ENCODE results near the gene MED13. TPM values are rescaled to one million over a fixed set of nuclear protein-coding genes. Genes with fewer than 3 reads are reported as not detected.

MED13 gene
- polyA plus RNA-seq, 2 of the 4 experiments (the other 2 are of a cell fraction): 14.1 to 64.1 TPM

DNA sequence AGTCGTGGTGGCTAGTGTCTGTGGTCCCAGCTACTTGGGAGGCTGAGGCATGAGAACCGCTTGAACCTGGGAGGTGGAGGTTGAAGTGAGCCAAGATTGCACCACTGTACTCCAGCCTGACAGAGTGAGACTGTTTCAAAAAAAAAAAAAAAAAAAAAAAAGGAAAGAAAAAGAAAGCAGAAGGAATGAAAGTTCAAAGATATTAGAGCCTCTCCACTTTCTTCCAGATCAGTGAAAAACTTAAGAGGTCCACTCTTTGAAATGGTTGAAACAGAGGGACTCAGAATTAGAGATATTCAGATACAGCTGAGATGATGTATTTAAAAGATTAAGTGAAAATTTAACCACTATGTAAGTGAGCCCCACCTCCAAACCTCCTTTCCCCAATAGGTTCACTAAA lies 16.8 kb downstream of the MED13 start (continued):
- TF ChIP-seq NFE2L2 (conservative IDR thresholded peaks at IDR 0.05; ENCODE audit: low read length) (no peak), RARB (CRISPR knock-in tag; IDR thresholded peaks at IDR 0.05) (no peak), MAZ (IDR thresholded peaks at IDR 0.05; ENCODE audit: borderline replicate concordance, low read depth, low read length) (no peak), CBX2 (IDR thresholded peaks at IDR 0.05; ENCODE audit: borderline replicate concordance, low read depth) (no peak)

DNA sequence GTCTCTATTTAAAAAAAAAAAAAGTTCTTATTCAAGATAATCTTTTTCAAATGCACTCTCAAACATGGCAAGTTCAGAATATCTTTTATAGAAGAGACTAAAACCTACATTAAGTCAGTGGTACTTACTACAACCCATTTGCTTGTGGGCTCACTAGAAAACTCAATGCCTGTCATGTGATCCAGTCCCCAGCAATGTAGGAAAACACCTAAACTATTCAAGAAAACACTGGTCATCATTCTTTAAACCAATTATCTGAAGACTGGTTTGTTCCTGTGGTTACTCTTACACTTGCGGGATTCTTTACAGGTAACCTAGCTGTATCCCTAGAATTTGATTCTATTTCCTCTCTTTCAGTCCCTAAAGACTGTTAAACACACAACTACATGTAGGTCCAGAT lies 19.6 kb downstream of the MED13 start:
- Histone ChIP-seq H3K9me3 (no peaks in the 10 kb centered on the region), H3K4me3 (no peak overlapping the region), H3K4me2 (no peak overlapping the region), H3K4me1 (no peaks in the 10 kb centered on the region), H3K27ac (no peak overlapping the region)
- ChIA-PET CTCF (interaction anchor here (1.5 kb wide), 2 partner anchors 14 to 21 kb away, joined by 3 to 6 read pairs; no protein-coding TSS in a partner anchor), POLR2A (no interaction called here)
- no peak for TF ChIP-seq ESRRA (IDR thresholded peaks at IDR 0.05; ENCODE audit: borderline replicate concordance, low read length)
- no peak for TF ChIP-seq RARB (CRISPR knock-in tag; IDR thresholded peaks at IDR 0.05)
- TF ChIP-seq GATA3 (IDR thresholded peaks at IDR 0.05; ENCODE audit: borderline replicate concordance): no peak
- TF ChIP-seq SREBF2 (IDR thresholded peaks at IDR 0.05): no peak
- no peak for TF ChIP-seq NPAS2 (CRISPR knock-in tag; IDR thresholded peaks at IDR 0.05; ENCODE audit: borderline replicate concordance)
- TF ChIP-seq ZFP36 (IDR thresholded peaks at IDR 0.05; ENCODE audit: borderline replicate concordance, partially characterized antibody): no peak
- no peak for TF ChIP-seq CEBPB (IDR thresholded peaks at IDR 0.05)
- TF ChIP-seq RFX5 (IDR thresholded peaks at IDR 0.05): no peak
- TF ChIP-seq NFE2L2 (conservative IDR thresholded peaks at IDR 0.05; ENCODE audit: low read length): no peak
- TF ChIP-seq, protein P1, sequence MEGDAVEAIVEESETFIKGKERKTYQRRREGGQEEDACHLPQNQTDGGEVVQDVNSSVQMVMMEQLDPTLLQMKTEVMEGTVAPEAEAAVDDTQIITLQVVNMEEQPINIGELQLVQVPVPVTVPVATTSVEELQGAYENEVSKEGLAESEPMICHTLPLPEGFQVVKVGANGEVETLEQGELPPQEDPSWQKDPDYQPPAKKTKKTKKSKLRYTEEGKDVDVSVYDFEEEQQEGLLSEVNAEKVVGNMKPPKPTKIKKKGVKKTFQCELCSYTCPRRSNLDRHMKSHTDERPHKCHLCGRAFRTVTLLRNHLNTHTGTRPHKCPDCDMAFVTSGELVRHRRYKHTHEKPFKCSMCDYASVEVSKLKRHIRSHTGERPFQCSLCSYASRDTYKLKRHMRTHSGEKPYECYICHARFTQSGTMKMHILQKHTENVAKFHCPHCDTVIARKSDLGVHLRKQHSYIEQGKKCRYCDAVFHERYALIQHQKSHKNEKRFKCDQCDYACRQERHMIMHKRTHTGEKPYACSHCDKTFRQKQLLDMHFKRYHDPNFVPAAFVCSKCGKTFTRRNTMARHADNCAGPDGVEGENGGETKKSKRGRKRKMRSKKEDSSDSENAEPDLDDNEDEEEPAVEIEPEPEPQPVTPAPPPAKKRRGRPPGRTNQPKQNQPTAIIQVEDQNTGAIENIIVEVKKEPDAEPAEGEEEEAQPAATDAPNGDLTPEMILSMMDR (IDR thresholded peaks at IDR 0.05): no peak
- no peak for TF ChIP-seq ZC3H11A (IDR thresholded peaks at IDR 0.05)
- TF ChIP-seq, protein P2, sequence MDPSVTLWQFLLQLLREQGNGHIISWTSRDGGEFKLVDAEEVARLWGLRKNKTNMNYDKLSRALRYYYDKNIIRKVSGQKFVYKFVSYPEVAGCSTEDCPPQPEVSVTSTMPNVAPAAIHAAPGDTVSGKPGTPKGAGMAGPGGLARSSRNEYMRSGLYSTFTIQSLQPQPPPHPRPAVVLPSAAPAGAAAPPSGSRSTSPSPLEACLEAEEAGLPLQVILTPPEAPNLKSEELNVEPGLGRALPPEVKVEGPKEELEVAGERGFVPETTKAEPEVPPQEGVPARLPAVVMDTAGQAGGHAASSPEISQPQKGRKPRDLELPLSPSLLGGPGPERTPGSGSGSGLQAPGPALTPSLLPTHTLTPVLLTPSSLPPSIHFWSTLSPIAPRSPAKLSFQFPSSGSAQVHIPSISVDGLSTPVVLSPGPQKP (IDR thresholded peaks at IDR 0.05; ENCODE audit: low read depth, low read length): no peak
- no peak for TF ChIP-seq ZNF302 (CRISPR knock-in tag; IDR thresholded peaks at IDR 0.05)
- TF ChIP-seq FOXS1 (CRISPR knock-in tag; IDR thresholded peaks at IDR 0.05): no peak
- no peak for TF ChIP-seq CBX8 (IDR thresholded peaks at IDR 0.05)
- TF ChIP-seq POLR2A (IDR thresholded peaks at IDR 0.05; ENCODE audit: low read length): no peak
- TF ChIP-seq RNF2 (IDR thresholded peaks at IDR 0.05; ENCODE audit: borderline replicate concordance, low read depth): no peak
- no peak for TF ChIP-seq RAD21 (conservative IDR thresholded peaks at IDR 0.05 in 1 of 2, IDR thresholded peaks at IDR 0.05 in 1 of 2)
- TF ChIP-seq EHF (CRISPR knock-in tag; IDR thresholded peaks at IDR 0.05): no peak
- WGBS (ENCODE audit: missing lambda C conversion rate): 95% methylated on average over 1 of the region's 1 CpG
- ATAC-seq (no peak), FAIRE-seq (no peak), DNase-seq (ENCODE audit: low read depth in 1 of 2, low spot score in 1 of 2) (no peak)

DNA sequence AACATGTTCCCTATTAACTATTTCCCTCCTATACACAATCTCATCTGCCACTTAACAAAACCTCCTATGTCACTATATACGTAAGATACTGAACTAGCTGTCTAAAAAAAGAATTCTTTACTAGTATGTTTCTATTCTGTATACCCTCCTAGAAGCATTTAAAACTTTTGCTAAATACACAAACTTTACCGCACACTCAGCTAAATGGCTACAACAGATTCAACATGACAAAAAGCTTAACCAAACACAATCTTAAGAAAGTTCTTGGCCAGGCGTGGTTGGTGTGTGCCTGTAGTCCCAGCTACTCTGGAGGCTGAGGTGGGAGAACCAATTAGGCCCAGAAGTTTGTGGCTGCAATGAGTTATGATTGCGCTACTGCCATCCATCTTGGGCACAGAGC lies 20.0 kb downstream of the MED13 start:
- CTCF ChIA-PET: interaction anchor here (1.5 kb wide), 2 partner anchors 14 to 21 kb away, joined by 3 to 6 read pairs; no protein-coding TSS in a partner anchor
- no peaks in the 10 kb centered on the region for H3K9me3 ChIP-seq
- FAIRE-seq: no peak
- WGBS (ENCODE audit: missing lambda C conversion rate): 92% methylated on average over 4 of the region's 4 CpGs
- no peak overlapping the region for H3K27ac ChIP-seq
- no peak for DNase-seq (ENCODE audit: low read depth in 1 of 2, low spot score in 1 of 2)
- H3K4me2 ChIP-seq: no peak overlapping the region
- no peaks in the 10 kb centered on the region for H3K4me1 ChIP-seq
- POLR2A ChIA-PET: no interaction called here
- H3K4me3 ChIP-seq: no peak overlapping the region
- ATAC-seq: no peak
- TF ChIP-seq MAFK (IDR thresholded peaks at IDR 0.05; ENCODE audit: partially characterized antibody) (peak; percentile 60), JUN (IDR thresholded peaks at IDR 0.05) (no peak), ESRRA (IDR thresholded peaks at IDR 0.05; ENCODE audit: borderline replicate concordance, low read length) (no peak), RAD21 (conservative IDR thresholded peaks at IDR 0.05 in 1 of 2, IDR thresholded peaks at IDR 0.05 in 1 of 2) (no peak), NFE2L2 (conservative IDR thresholded peaks at IDR 0.05; ENCODE audit: low read length) (no peak)
- TF ChIP-seq, protein P3, sequence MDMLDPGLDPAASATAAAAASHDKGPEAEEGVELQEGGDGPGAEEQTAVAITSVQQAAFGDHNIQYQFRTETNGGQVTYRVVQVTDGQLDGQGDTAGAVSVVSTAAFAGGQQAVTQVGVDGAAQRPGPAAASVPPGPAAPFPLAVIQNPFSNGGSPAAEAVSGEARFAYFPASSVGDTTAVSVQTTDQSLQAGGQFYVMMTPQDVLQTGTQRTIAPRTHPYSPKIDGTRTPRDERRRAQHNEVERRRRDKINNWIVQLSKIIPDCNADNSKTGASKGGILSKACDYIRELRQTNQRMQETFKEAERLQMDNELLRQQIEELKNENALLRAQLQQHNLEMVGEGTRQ (IDR thresholded peaks at IDR 0.05): no peak

Measured in A549 (cell line).